Naive thymus-derived CD4-positive, alpha-beta T cell (primary cell): Measurements from ENCODE around the gene RALGPS1. TPM values are rescaled to one million over a fixed set of nuclear protein-coding genes. Genes with fewer than 3 reads are reported as not detected.

ENCODE experiments used
- ATAC-seq: fragments of 150-1000 bp; cut with Tn5 transposase; 2 replicates; pipeline ENCODE4 v1.10.0; 2021; ENCODE audit warnings: mild to moderate bottlenecking, moderate library complexity
- CTCF ChIA-PET: fragments of 350-600 bp; sonication (Branson Sonifier 250); formaldehyde crosslinking; loops from one replicate; lab custom pipeline; 2021; ENCODE audit warnings: antibody characterized with exemption; lab: Charles Lee
- POLR2A ChIA-PET: fragments of 350-600 bp; sonication (Branson Sonifier 250); formaldehyde crosslinking; loops from one replicate; lab custom pipeline; 2021; ENCODE audit warnings: antibody characterized with exemption, inconsistent platforms; lab: Charles Lee
- DNase-seq, 9 donors: peaks; one replicate each; pipeline versions ENCODE4 v3.0.0 to v3.0.0-alpha.2; 2020 to 2022; ENCODE audit warnings: mixed read lengths in 1 of 9
- H3K27ac ChIP-seq: one replicate; pipeline ENCODE4 v1.7.0; 2013; ENCODE audit warnings: mild to moderate bottlenecking, low read depth, low read length, moderate library complexity
- H3K27me3 ChIP-seq, 2 donors: one replicate each; pipeline ENCODE4 v1.7.0; 2013; ENCODE audit warnings: low read length in 2 of 2, mild to moderate bottlenecking in 2 of 2, moderate library complexity in 2 of 2; ENCODE audit not compliant: control insufficient read depth in 2 of 2, insufficient read depth in 2 of 2
- H3K36me3 ChIP-seq, 3 experiments: 1 replicate in 2 of 3; 2 replicates in 1 of 3; pipeline ENCODE4 v1.7.0; 2013; ENCODE audit warnings: low read length in 3 of 3, mild to moderate bottlenecking in 3 of 3, moderate library complexity in 1 of 3; ENCODE audit not compliant: insufficient read depth in 3 of 3, control insufficient read depth in 2 of 3
- H3K4me1 ChIP-seq, 2 donors: one replicate each; pipeline ENCODE4 v1.7.0; 2013; ENCODE audit warnings: low read length in 2 of 2, mild to moderate bottlenecking in 2 of 2, moderate library complexity in 1 of 2; ENCODE audit not compliant: control insufficient read depth in 2 of 2, insufficient read depth in 2 of 2
- H3K4me3 ChIP-seq: 2 replicates; pipeline ENCODE4 v1.7.0; 2013; ENCODE audit warnings: mild to moderate bottlenecking, low read length
- H3K9me3 ChIP-seq, 3 experiments: 1 replicate in 2 of 3; 2 replicates in 1 of 3; pipeline ENCODE4 v1.7.0; 2013; ENCODE audit warnings: low read length in 3 of 3; ENCODE audit not compliant: control insufficient read depth in 2 of 3
- H3K27ac Mint-ChIP-seq, 9 donors: one replicate each; pipeline ENCODE4 v1.8.0; 2020 to 2022; ENCODE audit warnings: mixed read lengths in 9 of 9, mild to moderate bottlenecking in 8 of 9, moderate library complexity in 5 of 9, inconsistent platforms in 2 of 9
- H3K27me3 Mint-ChIP-seq, 5 donors: one replicate each; pipeline ENCODE4 v1.8.0; 2021 to 2022; ENCODE audit warnings: mixed read lengths in 5 of 5, mild to moderate bottlenecking in 1 of 5
- H3K36me3 Mint-ChIP-seq, 5 donors: one replicate each; pipeline ENCODE4 v1.8.0; 2020 to 2022; ENCODE audit warnings: mixed read lengths in 5 of 5, mild to moderate bottlenecking in 3 of 5, inconsistent platforms in 1 of 5
- H3K4me1 Mint-ChIP-seq, 7 donors: one replicate each; pipeline ENCODE4 v1.8.0; 2020 to 2022; ENCODE audit warnings: mixed read lengths in 7 of 7, mild to moderate bottlenecking in 3 of 7, inconsistent platforms in 1 of 7
- H3K4me3 Mint-ChIP-seq, 10 donors: one replicate each; pipeline ENCODE4 v1.8.0; 2020 to 2022; ENCODE audit warnings: mild to moderate bottlenecking in 10 of 10, mixed read lengths in 10 of 10, moderate library complexity in 6 of 10, inconsistent platforms in 2 of 10
- H3K9me3 Mint-ChIP-seq, 11 donors: one replicate each; pipeline ENCODE4 v1.8.0; 2020 to 2022; ENCODE audit warnings: mixed read lengths in 11 of 11, mild to moderate bottlenecking in 4 of 11, inconsistent platforms in 1 of 11, moderate library complexity in 1 of 11
- intact Hi-C, 2 donors: fragments of 100-400 bp; cut with micrococcal nuclease; formaldehyde crosslinking; loops; one replicate each; pipeline ENCODE4 v1.15.1; 2023
- polyA plus RNA-seq, 2 donors: library from polyadenylated mRNA; unstranded; fragments of 300-500 nt; fragmentation: Illumina TruSeq; gene quantifications; one replicate each; pipeline ENCODE4 v1.2.3, GENCODE V29; 2021
- total RNA-seq, 6 experiments: library from RNA in 5 of 6; stranded (reverse) in 5 of 6; gene quantifications; 1 replicate in 5 of 6; 2 replicates in 1 of 6; pipeline ENCODE4 v1.2.3 and lab custom pipeline; 2021 to 2026

Gene RALGPS1
- total and polyA plus RNA-seq, 7 experiments from 2014 or later = 1.0 to 8.3 (median 4.1) TPM

DNA sequence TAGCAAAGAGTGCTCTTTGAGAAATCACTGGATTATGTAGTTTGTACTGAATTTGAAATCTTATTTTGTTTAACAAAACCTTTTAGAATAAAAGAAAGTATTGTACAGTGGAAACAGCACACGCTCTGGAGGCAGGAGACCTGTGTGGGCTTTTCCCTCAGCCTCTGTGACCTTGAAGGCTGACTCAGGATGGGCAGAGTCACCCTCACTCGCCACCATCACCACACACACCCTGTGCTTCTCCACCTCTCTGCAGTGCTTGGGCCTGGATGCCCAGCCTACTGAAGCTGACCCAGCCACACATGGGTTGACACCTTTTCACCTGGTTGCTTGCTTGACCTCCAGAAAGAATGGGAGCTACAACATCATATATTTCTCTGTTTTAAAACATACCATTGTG lies 188.2 kb downstream of the RALGPS1 start:
- no peak for DNase-seq
- Histone ChIP-seq H3K36me3 (no peaks in the 10 kb centered on the region), H3K27ac (no peak overlapping the region), H3K4me3 (no peak overlapping the region), H3K9me3 (no peaks in the 10 kb centered on the region), H3K27me3 (no peaks in the 10 kb centered on the region), H3K4me1 (no peaks in the 10 kb centered on the region)
- Mint-ChIP-seq H3K4me1 (peaks cover 0 to 2% (median 0%) of the 10 kb centered on the region in 7 donors), H3K27ac (no peak overlapping the region), H3K4me3 (no peak overlapping the region), H3K36me3 (no peaks in the 10 kb centered on the region), H3K9me3 (no peaks in the 10 kb centered on the region), H3K27me3 (peaks cover 0 to 23% (median 0%) of the 10 kb centered on the region in 5 donors)
- CTCF ChIA-PET = interaction anchor here (0.7 kb wide), 1 partner anchor 94 kb away, joined by 3 read pairs; no protein-coding TSS in a partner anchor
- ATAC-seq = no peak
- POLR2A ChIA-PET = no interaction called here
- intact Hi-C loops = no loop called here

DNA sequence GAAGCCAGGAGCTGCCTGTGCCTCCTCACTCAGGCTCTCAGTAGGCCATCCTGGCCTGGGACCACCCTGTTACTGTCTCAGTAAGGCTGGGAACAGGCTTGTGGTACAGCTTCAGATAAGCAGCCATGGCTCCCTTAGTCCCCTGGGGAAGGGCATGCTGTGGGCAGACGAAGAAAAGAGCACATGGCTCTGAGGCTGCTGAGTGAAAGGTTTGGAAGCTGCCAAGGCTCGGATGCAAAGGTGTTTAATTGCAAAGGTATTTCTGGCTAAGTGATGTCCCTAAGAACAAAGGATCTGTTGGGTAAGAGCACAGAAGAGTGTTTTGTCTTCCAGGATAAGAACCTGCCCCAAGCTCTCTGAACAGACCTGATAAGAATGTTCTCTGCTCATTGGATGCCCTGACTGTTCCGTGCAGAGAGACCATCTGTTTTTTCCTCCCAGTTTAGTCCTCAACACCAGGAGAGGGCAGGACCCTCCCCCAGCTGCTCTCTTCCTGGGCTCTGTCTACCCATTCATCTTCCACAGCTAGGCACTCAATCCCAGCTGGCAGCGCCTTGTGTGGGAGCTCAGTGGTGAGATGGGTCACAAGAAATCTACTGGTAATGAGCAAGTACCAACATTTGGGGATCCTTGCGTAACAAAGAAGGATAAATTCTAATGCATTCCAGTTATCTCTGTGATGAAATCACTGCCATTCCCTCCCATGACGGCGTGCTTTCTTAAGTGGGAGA lies 190.2 kb downstream of the RALGPS1 start:
- no peaks in the 10 kb centered on the region for H3K27me3 ChIP-seq
- DNase-seq (no peak), ATAC-seq (no peak)
- H3K27ac ChIP-seq = no peak overlapping the region
- H3K27me3 Mint-ChIP-seq = peaks cover 0 to 26% (median 0%) of the 10 kb centered on the region in 5 donors
- peaks cover 0 to 2% (median 0%) of the 10 kb centered on the region in 7 donors for H3K4me1 Mint-ChIP-seq
- H3K27ac Mint-ChIP-seq = no peak overlapping the region
- no peak overlapping the region for H3K4me3 ChIP-seq
- H3K4me3 Mint-ChIP-seq = no peak overlapping the region
- no peaks in the 10 kb centered on the region for H3K9me3 Mint-ChIP-seq
- no peaks in the 10 kb centered on the region for H3K36me3 ChIP-seq
- H3K36me3 Mint-ChIP-seq = peaks cover 0 to 3% (median 0%) of the 10 kb centered on the region in 5 donors
- ChIA-PET CTCF (no interaction called here), POLR2A (no interaction called here)
- H3K9me3 ChIP-seq = no peaks in the 10 kb centered on the region
- H3K4me1 ChIP-seq = no peaks in the 10 kb centered on the region
- intact Hi-C loops = no loop called here

DNA sequence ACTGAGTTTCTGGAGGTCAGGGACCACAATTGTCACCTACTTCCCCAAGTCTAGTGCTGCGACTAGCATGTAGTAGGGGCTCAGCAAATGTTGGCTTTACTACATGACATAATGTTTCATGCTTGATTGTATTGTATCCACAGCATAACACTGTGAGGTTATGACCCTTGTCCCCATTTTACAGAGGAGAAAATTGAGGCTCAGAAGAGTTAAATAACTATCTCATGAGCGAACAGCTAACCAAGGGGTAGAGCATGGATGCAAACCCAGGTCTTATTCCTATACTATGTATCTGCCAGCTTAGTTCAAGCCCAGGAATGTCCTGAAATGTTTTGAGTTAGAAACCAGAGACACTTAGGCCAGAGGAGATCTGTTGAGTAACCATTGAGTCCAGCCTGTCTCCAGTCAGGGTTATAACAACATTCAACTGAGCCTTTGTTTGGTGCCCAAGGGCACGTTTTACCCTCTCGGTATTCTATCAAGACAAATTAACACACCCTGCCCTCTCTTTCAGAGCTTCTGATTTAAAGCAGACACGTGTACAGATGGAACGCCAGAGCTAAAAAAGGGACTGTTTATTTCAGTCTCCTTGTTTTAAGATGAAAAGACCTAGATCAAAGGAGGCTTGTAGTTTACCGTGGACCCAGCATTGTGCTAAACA lies 191.4 kb downstream of the RALGPS1 start:
- Mint-ChIP-seq H3K27me3 (peaks cover 0 to 38% (median 0%) of the 10 kb centered on the region in 5 donors), H3K27ac (no peak overlapping the region), H3K4me1 (peaks cover 0 to 2% (median 0%) of the 10 kb centered on the region in 7 donors), H3K9me3 (no peaks in the 10 kb centered on the region), H3K4me3 (no peak overlapping the region), H3K36me3 (peaks cover 0 to 7% (median 0%) of the 10 kb centered on the region in 5 donors)
- no peaks in the 10 kb centered on the region for H3K9me3 ChIP-seq
- no peaks in the 10 kb centered on the region for H3K27me3 ChIP-seq
- H3K4me1 ChIP-seq = no peaks in the 10 kb centered on the region
- intact Hi-C loops = no loop called here
- no peak for DNase-seq
- no peak for ATAC-seq
- ChIA-PET POLR2A (no interaction called here), CTCF (no interaction called here)
- no peak overlapping the region for H3K27ac ChIP-seq
- H3K4me3 ChIP-seq = no peak overlapping the region
- H3K36me3 ChIP-seq = no peaks in the 10 kb centered on the region

DNA sequence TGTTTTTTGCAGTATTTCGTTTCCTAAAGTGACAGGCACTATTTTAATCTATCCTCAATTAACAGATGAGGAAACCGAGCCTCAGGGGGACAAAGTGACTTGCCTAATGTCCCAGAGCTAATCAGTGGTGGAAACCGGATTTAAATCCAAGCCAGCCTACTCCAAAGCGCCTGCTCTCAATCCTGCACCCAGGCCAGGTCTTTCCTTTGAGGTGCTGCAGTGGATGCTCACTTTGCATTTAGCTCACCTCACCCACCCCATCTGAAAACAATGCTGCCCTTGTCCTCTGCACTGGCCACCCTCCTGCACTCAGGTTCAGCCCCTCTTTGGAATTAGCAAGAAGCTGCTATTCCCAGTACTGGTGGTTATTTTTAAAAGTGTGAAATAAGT lies 191.9 kb downstream of the RALGPS1 start:
- H3K4me3 Mint-ChIP-seq = no peak overlapping the region
- ChIA-PET POLR2A (no interaction called here), CTCF (no interaction called here)
- no peaks in the 10 kb centered on the region for H3K9me3 Mint-ChIP-seq
- peaks cover 0 to 7% (median 0%) of the 10 kb centered on the region in 5 donors for H3K36me3 Mint-ChIP-seq
- Histone ChIP-seq H3K36me3 (no peaks in the 10 kb centered on the region), H3K4me3 (no peak overlapping the region), H3K4me1 (no peaks in the 10 kb centered on the region), H3K27me3 (no peaks in the 10 kb centered on the region), H3K9me3 (no peaks in the 10 kb centered on the region), H3K27ac (no peak overlapping the region)
- intact Hi-C loops = no loop called here
- ATAC-seq (no peak), DNase-seq (no peak)
- no peaks in the 10 kb centered on the region for H3K4me1 Mint-ChIP-seq
- H3K27me3 Mint-ChIP-seq = peaks cover 0 to 43% (median 0%) of the 10 kb centered on the region in 5 donors
- H3K27ac Mint-ChIP-seq = no peak overlapping the region

DNA sequence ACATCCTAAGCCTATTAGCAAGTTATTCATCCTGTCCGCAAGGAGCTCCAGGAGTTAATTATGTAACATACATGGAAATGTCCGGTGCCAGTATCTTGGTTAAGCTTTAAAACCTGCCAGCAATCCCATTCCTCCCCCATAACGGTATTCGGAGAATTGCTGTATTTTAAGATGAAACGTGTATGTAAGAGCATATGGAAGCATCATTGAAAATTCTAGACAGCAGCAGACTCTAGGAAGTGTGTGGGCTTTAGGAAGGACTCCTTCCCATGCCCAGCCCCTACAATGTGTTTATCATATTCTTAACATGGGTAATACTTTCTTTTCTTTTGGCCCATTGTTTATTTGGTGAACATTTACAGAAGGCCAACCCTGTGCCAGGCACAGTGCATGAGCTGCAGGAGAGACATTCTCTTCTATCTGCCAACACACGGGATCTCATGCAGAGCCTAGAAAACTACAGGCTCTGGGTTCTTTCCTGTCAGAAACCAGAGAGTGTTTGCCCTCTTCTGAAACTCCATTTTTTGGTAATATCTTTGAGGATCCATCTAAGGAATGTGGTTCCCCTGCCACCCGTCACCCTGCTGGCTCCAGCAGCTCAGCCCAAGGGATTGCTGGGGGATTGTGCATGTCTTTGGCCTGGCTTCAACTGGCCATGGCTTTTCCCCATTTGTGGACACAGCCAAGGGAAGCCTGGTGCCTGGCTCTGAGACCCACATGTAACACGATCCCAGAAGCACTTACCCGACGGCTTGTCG lies 192.8 kb downstream of the RALGPS1 start:
- H3K27ac Mint-ChIP-seq = no peak overlapping the region
- ATAC-seq = no peak

DNA sequence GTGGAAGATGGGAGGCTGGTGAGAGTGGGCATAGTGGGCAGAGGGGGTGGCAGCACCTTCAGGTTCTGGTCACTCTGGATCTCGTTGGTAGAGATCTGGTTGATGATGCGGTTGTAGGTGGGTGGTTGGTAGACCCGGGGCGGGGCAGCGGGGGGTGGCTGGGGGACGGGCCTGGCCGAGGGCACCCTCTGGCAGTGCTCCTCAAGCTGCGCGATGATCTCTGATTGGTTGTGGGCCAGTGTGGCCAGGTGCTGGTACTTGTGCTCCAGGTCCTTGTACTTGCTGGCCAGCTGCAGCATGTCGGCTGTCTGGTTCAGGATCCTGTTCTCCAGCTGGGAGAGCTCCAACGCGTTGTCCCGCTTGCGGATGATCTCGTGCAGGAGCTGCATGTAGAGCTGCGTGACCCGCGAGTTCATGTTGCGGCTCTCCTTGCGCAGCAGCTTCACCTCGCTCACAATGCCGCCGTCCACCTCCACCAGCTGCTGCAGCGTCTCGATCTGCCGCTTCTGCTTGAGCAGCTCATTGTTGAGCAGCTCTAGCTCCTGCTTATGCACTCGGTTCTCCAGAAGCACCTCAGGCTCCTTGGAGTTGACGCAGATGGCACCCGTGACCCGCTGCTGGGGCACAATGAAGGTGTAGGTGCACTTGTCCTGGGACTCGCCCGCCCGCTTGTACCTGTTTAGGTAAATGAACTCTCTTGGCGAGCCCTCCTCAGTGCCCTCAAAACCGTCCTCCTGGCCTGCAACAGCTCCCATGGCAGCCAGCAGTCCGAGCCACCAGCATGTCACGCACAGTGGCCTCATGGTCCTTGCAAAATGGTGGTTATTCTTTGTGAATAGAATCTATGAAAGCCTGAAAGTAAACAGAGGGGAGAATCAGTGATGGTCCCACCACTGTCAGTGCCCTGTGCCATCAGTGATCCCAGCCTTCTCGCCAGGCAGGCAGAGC lies 193.6 kb downstream of the RALGPS1 start:
- no peak overlapping the region for H3K4me3 Mint-ChIP-seq
- no peaks in the 10 kb centered on the region for H3K9me3 Mint-ChIP-seq
- POLR2A ChIA-PET = no interaction called here

More for the DNA sequence above, 192.8 kb downstream of the RALGPS1 start:
- no peak for DNase-seq
- CTCF ChIA-PET = no interaction called here
- H3K4me1 Mint-ChIP-seq = no peaks in the 10 kb centered on the region
- no peak overlapping the region for H3K4me3 ChIP-seq
- peaks cover 0 to 7% (median 0%) of the 10 kb centered on the region in 5 donors for H3K36me3 Mint-ChIP-seq
- no peaks in the 10 kb centered on the region for H3K27me3 ChIP-seq
- no peaks in the 10 kb centered on the region for H3K36me3 ChIP-seq
- no peaks in the 10 kb centered on the region for H3K9me3 ChIP-seq
- POLR2A ChIA-PET = no interaction called here
- H3K4me1 ChIP-seq = no peaks in the 10 kb centered on the region
- no peaks in the 10 kb centered on the region for H3K9me3 Mint-ChIP-seq
- H3K27ac ChIP-seq = no peak overlapping the region
- intact Hi-C loops = no loop called here
- H3K27me3 Mint-ChIP-seq = peaks cover 0 to 43% (median 0%) of the 10 kb centered on the region in 5 donors
- no peak overlapping the region for H3K4me3 Mint-ChIP-seq

More for the DNA sequence above, 193.6 kb downstream of the RALGPS1 start:
- DNase-seq (no peak), ATAC-seq (no peak)
- no peaks in the 10 kb centered on the region for H3K27me3 ChIP-seq
- peaks cover 0 to 43% (median 0%) of the 10 kb centered on the region in 5 donors for H3K27me3 Mint-ChIP-seq
- no peaks in the 10 kb centered on the region for H3K9me3 ChIP-seq
- H3K4me1 ChIP-seq = no peaks in the 10 kb centered on the region
- H3K27ac Mint-ChIP-seq = no peak overlapping the region
- H3K36me3 ChIP-seq = no peaks in the 10 kb centered on the region
- no peak overlapping the region for H3K27ac ChIP-seq
- H3K4me3 ChIP-seq = no peak overlapping the region
- intact Hi-C loops = no loop called here
- peaks cover 0 to 7% (median 0%) of the 10 kb centered on the region in 5 donors for H3K36me3 Mint-ChIP-seq
- CTCF ChIA-PET = no interaction called here
- H3K4me1 Mint-ChIP-seq = peaks cover 0 to 2% (median 0%) of the 10 kb centered on the region in 7 donors
